Stimulated activated CD8-positive, alpha-beta memory T cell treated with anti-CD3 and anti-CD28 coated beads, Interleukin-2, amount 100 ng/mL, for 48 hours (primary cell): ENCODE data around the gene RPL37A.
A peak's percentile ranks its signal among the peaks of the same experiment; 100 is the strongest.

Experiments
- DNase-seq, 2 donors: peaks; one replicate each; pipeline ENCODE4 v3.0.0-alpha.2; 2020; ENCODE audit warnings: low read depth in 2 of 2

The RPL37A gene

DNA sequence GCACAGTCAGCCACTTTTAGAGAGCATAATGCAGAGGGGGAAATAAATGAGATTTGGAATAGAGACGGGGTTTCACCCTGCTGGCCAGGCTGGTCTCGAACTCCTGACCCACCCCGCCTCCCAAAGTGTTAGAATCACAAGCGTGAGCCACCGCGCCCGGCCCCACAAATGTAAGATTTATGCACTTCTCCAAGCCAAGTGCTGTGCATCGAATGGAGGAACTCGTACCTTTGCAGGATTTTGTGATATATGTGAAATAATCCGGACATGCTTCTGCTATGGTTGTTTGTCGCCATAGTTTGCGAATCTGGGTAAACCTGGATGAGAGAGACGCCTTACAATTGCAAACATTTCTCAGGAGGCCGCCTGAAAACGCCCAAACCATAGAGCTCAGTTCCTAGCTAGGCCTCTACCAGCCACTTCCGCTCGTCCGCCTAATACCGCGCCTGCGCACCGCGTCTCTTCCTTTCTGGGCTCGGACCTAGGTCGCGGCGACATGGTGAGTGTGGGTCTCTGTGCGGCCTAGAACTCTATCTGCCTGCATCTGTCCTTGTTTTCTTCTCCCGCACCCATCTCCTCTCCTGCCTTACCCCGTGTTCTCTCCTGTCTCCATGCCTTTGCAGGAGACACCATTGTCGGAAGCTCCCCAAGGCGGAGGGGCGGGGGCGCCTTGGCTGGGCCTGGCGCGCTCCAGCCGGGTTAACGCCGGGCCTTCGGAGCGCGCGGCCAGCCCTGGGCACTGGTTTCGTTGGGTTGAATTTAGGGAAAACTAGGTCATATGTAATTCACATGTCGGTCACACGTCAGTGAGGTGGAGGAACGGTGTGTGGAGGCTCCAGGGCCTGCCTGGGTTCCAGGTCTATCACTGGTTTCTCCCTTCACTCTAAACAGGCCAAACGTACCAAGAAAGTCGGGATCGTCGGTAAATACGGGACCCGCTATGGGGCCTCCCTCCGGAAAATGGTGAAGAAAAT is at the start of gene RPL37A:
TSS of gene RPL37A (plus strand) at position 466 of the 974 bp plus-strand sequence. CDS start at position 497, 31 bp downstream.
- DNase-seq = peak; percentile 83 to 84

GRCh38 chr2:216450346-216450745 is 48.3 kb upstream of the RPL37A start:
- no peak for DNase-seq

GRCh38 chr2:216450784-216451183 is 47.9 kb upstream of the RPL37A start:
- DNase-seq = no peak

GRCh38 chr2:216453955-216454614 is 44.6 kb upstream of the RPL37A start:
- DNase-seq = no peak

DNA sequence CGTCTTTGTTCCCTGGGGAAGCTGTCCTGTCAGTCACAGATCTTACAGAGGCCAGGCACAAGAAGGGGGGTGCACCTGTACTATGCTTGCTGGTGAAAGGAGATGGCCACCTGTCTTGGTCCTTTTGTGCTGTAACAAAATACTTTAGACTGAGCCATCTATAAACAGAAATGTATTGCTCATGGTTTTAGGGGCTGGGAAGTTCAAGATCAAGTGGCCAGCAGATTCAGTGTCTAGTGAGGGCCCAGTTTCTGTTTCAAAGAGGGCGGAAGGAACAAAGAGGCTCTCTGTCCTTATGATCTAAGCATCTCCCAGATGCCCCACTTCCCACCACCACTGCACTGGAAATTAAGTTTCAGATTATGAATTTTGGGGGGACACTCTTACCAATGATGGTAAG is 35.5 kb upstream of the RPL37A start:
- DNase-seq = no peak

DNA sequence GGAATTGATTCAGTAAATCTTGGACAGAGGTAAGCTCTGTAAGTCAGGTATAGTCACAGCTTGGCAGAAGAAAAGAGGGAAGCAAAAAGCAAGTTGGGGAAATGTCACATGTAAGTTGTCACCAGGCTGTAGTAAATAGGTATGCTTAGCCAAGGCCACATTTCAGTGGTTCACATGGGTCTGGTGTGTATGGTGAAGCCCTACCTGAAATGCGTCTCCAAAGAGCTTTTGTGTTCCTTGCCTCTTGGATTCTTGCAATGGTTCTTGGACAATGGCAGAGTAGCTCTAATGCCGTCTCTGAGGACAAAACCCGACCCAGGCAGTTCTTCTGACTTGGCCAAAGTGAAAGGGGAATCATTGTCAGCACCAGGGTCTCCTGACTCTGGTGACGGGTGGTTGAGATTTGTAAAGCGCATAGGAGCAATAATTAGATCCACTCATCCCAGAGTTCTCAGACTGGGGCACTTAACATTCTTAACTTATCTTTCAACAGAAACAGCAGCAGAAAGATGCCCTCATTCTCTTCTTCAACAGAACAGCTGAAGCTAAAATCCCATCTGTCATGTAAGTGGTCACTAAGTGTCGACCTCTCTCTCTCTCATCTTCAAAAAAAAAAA is 34.4 kb upstream of the RPL37A start:
- DNase-seq = no peak

DNA sequence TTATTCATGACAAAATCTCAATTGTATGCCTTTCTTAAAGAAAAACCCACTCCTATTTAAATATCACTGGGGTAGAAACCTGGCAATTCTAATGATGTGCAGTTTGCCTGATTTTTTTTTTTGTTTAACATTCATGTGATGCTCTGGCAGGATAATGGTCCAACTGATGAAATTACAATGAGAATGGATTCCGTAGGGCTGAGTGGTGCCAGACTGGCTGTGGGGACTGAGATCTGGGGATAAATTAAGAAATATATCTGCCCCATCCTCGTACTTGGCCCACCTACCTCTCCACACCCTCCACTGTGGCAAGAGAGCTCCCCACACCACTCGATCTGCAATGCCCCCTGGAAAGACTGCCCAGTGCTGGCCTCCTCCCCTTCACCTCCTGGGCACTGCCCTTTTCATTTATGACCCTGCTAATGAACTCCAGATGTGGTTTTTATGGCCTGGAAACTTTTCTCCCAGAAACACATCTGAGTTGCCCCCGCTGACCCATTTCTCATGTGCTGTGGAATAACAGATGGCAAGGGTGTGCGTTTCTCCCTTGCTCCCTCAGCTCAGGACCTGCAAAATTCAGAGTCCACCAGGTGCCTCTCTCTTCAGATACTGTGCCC is 33.0 kb upstream of the RPL37A start:
- no peak for DNase-seq

- no peak for DNase-seq
Measured at GRCh38 chr2:216467845-216468244, 30.8 kb upstream of the RPL37A start.

DNA sequence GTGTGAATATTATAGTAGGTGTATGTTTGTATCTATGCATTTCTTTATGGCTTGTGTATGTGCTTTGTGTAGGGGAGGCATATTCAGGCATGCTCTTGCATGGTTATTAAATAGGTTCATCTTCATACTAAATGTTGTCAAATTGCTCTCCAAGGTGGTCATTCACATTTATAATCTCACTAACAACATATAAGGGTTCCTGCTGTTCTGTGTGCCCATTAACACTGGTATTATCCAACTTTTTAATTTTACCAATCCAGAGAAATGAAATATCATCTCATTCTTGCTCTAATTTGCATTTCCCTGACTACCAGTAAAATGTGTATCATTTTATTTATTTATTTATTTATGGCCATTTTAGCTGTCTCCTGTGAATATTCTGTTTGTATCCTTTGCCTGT is 29.0 kb upstream of the RPL37A start:
- no peak for DNase-seq

- DNase-seq = no peak
Measured at GRCh38 chr2:216473187-216473586, 25.5 kb upstream of the RPL37A start.

- no peak for DNase-seq
Measured at GRCh38 chr2:216474925-216475670, 23.5 kb upstream of the RPL37A start.

DNA sequence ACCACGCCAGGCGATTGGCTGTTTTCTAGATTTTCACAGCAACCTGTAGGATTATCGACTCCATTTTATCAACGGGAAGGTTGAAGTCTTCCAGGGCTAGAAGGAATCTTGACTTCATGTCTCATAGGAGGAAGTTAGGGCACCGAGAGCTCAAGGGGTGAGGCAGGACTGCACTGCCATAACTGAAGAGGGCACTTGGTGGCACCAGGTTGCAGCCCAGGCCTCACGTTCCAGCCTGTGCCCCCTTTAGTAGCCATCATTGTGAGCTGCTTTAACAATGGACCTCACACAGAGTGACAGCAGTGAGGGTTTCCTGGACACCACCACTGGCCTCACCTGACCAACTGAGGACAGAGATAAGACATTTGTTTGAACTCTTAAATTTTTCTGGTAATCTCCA is 22.9 kb upstream of the RPL37A start:
- DNase-seq = no peak

DNA sequence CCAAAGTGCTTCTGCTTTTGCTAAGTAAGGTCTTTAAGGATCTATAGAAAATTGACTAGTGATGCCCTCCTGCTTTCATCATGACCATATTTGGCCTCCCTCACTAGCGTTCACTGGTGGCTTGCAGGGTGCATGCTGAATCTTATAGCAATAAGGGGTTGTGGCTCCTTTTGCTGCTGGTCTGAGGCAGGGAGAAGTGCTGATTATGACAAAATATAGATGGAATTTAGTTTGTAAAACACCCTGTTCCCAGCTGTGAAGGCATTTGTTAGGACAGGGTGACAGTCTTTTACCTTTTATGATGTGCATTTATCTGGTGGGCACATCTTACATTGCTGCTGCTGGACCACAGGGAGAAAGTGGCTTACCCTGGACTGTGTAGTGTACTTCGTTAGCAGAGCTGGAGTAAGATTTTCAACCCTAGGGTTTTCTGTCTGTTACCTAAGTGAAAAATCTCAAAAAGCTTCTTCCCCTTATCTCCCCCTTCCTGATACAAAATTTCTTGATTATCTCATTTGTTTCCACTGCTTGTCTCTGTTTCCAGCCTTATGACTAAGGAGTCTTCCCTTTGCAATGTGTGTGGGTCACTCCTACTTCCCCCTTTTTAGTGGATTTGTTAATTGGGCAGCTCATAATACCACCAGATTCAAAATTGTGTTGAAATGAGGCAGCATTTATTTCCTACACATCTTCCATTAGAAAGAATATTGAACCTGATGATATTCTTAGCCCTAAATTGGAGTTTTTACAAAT is 21.2 kb upstream of the RPL37A start:
- DNase-seq = no peak

DNA sequence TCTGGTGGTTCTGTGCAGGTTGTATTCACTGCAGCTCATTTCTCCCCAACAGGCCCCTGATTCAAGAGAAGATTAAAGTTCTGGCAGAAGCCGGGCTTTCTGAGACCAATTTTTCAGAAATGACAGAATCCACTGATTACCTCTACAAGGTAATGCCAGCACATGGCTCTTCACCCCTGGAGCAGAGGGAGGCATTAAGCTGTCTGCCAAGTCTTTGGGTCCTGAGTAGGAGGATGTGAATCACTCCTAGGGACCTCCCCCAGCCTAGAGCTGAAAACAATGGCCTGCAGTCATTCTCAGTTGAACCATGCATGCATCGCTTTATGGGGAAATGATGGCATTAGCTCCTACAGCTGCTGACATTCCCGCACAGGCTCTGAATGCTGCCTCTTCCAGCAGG is 20.5 kb upstream of the RPL37A start:
- no peak for DNase-seq

GRCh38 chr2:216478791-216479190 is 19.9 kb upstream of the RPL37A start:
- DNase-seq = no peak

- no peak for DNase-seq
Measured at GRCh38 chr2:216480221-216480620, 18.4 kb upstream of the RPL37A start.

DNA sequence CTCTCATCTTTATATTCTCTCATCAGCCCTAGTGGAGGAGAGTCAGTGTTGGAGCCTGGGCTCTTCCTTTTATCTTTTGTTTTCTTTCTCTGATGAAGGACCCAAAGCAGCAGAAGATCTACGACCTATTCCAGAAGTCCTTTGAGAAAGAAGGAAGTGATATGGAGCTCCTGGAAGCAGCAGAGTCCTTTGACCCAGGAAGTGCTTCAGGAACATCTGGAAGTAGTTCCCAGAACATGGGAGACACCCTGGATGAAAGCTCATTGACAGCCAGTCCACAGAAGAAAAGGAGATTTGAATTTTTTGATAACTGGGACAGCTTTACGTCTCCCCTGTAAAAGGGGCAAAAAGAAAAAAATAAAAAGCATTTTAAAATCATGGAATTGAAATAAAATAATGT is 16.0 kb upstream of the RPL37A start:
- no peak for DNase-seq

DNA sequence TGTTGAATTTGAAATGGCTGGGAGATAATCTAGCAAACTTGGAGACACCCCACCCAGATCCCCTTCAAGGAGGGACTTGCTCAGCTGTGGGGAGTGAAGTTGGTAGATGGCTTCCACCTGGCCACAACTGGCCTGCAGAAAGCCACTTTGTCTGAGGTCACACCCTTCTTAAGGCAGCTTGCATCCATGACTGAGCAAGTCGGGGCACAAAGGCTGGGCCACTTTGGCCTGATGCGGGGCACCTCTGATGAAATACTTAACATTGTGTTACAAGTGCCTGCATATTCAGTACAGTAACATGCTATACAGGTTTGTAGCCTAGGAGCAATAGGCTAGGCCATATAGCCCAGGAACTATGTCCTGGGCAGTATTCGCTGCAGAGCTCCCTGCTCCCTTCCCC is 13.4 kb upstream of the RPL37A start:
- DNase-seq = no peak

DNA sequence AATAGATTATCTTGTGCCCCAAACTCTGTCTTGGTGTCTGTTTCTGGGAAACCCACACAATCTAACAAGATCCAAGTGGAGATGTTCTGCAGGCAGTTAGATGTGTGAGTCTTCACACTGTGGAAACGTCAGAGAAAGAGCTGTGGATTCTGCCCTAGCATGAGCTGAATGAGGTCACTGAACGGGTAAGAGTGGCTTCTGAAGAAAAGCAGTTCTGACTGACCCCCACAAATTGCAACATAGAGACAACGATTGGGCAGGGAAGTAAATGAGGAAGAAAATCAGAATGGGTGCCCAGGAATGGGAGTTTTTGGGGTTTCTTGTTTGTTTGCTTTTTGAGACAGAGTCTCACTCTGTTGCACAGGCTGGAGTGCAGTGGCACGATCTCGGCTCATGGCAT is 12.9 kb upstream of the RPL37A start:
- DNase-seq = no peak

DNA sequence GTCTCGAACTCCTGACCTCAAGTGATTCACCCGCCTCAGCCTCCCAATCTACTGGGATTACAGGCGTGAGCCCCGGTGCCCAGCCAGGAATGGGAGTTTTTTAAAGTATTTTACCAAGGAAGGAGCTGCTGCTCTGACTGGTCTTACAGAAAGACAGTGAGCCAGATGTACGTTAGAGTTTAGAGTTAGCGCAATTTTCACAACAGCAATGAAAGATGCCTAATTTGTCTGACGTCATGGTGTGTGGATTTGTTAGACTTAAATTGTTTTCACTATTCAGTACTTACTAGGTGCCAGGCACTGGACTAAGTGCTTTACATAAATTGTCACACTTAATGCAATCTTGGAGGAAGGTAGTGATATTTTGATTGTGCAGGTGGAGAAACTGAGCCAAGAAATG is 12.4 kb upstream of the RPL37A start:
- no peak for DNase-seq

DNA sequence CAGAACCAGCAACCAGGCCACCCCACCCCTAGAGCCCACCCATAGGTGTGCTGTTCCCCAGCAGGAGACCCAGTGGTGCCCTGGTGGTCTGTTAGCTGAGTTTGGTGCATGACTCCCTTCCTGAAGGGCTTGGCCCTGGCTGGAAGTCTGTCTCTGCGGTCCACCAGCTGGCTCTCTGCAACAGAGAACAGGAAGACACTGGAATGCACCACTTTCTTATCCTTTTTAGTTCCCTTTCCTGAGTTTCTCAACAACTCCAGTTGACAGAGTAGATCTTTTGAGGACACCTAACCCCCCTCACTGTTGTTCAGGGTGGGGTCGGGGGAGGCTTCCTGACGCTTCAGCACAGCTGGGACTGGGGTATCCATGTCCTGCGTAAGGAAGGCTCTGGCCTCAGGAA is 11.9 kb upstream of the RPL37A start:
- no peak for DNase-seq
